GM23338 (cell line): Measurements from ENCODE around the gene XAB2. TPM values are rescaled to one million over a fixed set of nuclear protein-coding genes. Genes with fewer than 3 reads are reported as not detected.

ENCODE experiments used
- ATAC-seq: fragments of 200-7000 bp; cut with Tn5 transposase; 3 replicates; pipeline ENCODE4 v1.9.1; 2020
- DNase-seq: peaks from one replicate; pipeline ENCODE4 v3.0.0-alpha.2; 2015; ENCODE audit warnings: low spot score
- H2AFZ ChIP-seq: fragments of 200-600 bp; sonication (generic); 2 replicates; pipeline ENCODE4 v1.8.0; 2016; ENCODE audit warnings: antibody characterized with exemption, mild to moderate bottlenecking, moderate library complexity
- H3F3A ChIP-seq: fragments of 200-600 bp; sonication (generic); replicated peaks from 2 replicates; pipeline ENCODE4 v1.8.0; 2017; ENCODE audit warnings: antibody characterized with exemption, mixed run types, low read depth
- H3K27ac ChIP-seq: fragments of 200-600 bp; sonication (generic); 2 replicates; pipeline ENCODE4 v1.6.1; 2016; ENCODE audit warnings: low read depth
- H3K27me3 ChIP-seq: fragments of 200-600 bp; sonication (generic); 2 replicates; pipeline ENCODE4 v1.8.0; 2016; ENCODE audit warnings: mild to moderate bottlenecking, mixed run types, moderate library complexity; ENCODE audit not compliant: insufficient read depth
- H3K36me3 ChIP-seq: fragments of 200-600 bp; sonication (generic); 2 replicates; pipeline ENCODE4 v1.8.0; 2016; ENCODE audit warnings: mild to moderate bottlenecking; ENCODE audit not compliant: insufficient read depth
- H3K4me1 ChIP-seq: fragments of 200-600 bp; sonication (generic); 2 replicates; pipeline ENCODE4 v1.8.0; 2016; ENCODE audit warnings: mild to moderate bottlenecking, moderate library complexity; ENCODE audit not compliant: insufficient read depth
- H3K4me2 ChIP-seq: fragments of 200-600 bp; sonication (generic); 2 replicates; pipeline ENCODE4 v1.7.1; 2017; ENCODE audit warnings: mixed run types
- H3K4me3 ChIP-seq: fragments of 200-600 bp; sonication (generic); 2 replicates; pipeline ENCODE4 v1.6.1; 2016; ENCODE audit warnings: mixed run types
- H3K79me2 ChIP-seq: fragments of 200-600 bp; sonication (generic); replicated peaks from 2 replicates; pipeline ENCODE4 v1.8.0; 2017; ENCODE audit warnings: mild to moderate bottlenecking; ENCODE audit not compliant: insufficient read depth
- H3K9me2 ChIP-seq: fragments of 200-600 bp; sonication (generic); 2 replicates; pipeline ENCODE4 v1.8.0; 2017; ENCODE audit not compliant: insufficient read depth
- H4K20me1 ChIP-seq: fragments of 200-600 bp; sonication (generic); replicated peaks from 2 replicates; pipeline ENCODE4 v1.8.0; 2017; ENCODE audit warnings: mild to moderate bottlenecking; ENCODE audit not compliant: insufficient read depth
- H3K27ac Mint-ChIP-seq: 2 replicates; pipeline ENCODE4 v1.8.0; 2020; ENCODE audit warnings: inconsistent platforms, mild to moderate bottlenecking, moderate library complexity, mixed read lengths
- H3K27me3 Mint-ChIP-seq: 3 replicates; pipeline ENCODE4 v1.8.0; 2022; ENCODE audit warnings: low read depth, mild to moderate bottlenecking, moderate library complexity, mixed read lengths, inconsistent platforms; ENCODE audit not compliant: insufficient read depth, poor library complexity
- H3K36me3 Mint-ChIP-seq: 3 replicates; pipeline ENCODE4 v1.8.0; 2021; ENCODE audit warnings: low read depth, mild to moderate bottlenecking, inconsistent platforms, moderate library complexity, mixed read lengths
- H3K4me1 Mint-ChIP-seq: 3 replicates; pipeline ENCODE4 v1.8.0; 2020; ENCODE audit warnings: mild to moderate bottlenecking, inconsistent platforms, mixed read lengths
- H3K4me3 Mint-ChIP-seq: 3 replicates; pipeline ENCODE4 v1.8.0; 2021; ENCODE audit warnings: moderate library complexity, mild to moderate bottlenecking, inconsistent platforms, mixed read lengths
- H3K9me3 Mint-ChIP-seq: 3 replicates; pipeline ENCODE4 v1.8.0; 2020; ENCODE audit warnings: moderate library complexity, mild to moderate bottlenecking, inconsistent platforms, mixed read lengths
- CREB1 ChIP-seq: fragments of 250-450 bp; sonication (Bioruptor Pico); IDR thresholded peaks from 2 replicates; pipeline ENCODE4 v1.5.0; 2020; ENCODE audit warnings: low read depth, mild to moderate bottlenecking, moderate library complexity
- CTCF ChIP-seq, 2 experiments: fragments of 200-600 bp in 1 of 2; sonication (generic) in 1 of 2; conservative IDR thresholded peaks; 2 replicates each; pipeline versions ENCODE4 v1.5.1 to v1.6.1; 2016 to 2017; ENCODE audit warnings: antibody characterized with exemption in 2 of 2, low read depth in 2 of 2, mild to moderate bottlenecking in 2 of 2, moderate library complexity in 1 of 2
- EZH2 ChIP-seq: fragments of 200-600 bp; sonication (generic); IDR thresholded peaks from one replicate; pipeline ENCODE4 v1.8.0; 2017; ENCODE audit warnings: antibody characterized with exemption, mild to moderate bottlenecking, low read depth; ENCODE audit not compliant: unreplicated experiment
- EZH2phosphoT487 ChIP-seq: fragments of 200-600 bp; sonication (generic); IDR thresholded peaks from one replicate; pipeline ENCODE4 v1.8.1; 2018; ENCODE audit warnings: antibody characterized with exemption; ENCODE audit not compliant: unreplicated experiment
- JUNB ChIP-seq: IDR thresholded peaks from one replicate; pipeline ENCODE4 v1.6.1; 2016; ENCODE audit warnings: antibody characterized with exemption; ENCODE audit not compliant: unreplicated experiment
- NANOG ChIP-seq: IDR thresholded peaks from 2 replicates; pipeline ENCODE4 v1.6.1; 2016; ENCODE audit warnings: antibody characterized with exemption, borderline replicate concordance
- POLR2AphosphoS5 ChIP-seq: IDR thresholded peaks from 2 replicates; pipeline ENCODE4 v1.6.1; 2016; ENCODE audit warnings: antibody characterized with exemption, low read depth
- STAT1 ChIP-seq: IDR thresholded peaks from one replicate; pipeline ENCODE4 v1.6.1; 2016; ENCODE audit warnings: antibody characterized with exemption; ENCODE audit not compliant: unreplicated experiment
- ZNF114 ChIP-seq: fragments of 250-450 bp; sonication (Bioruptor Pico); IDR thresholded peaks from 2 replicates; pipeline ENCODE4 v1.5.0; 2020; ENCODE audit warnings: mild to moderate bottlenecking, moderate library complexity
- ZNF331 ChIP-seq: fragments of 250-450 bp; sonication (Bioruptor Pico); IDR thresholded peaks from 2 replicates; pipeline ENCODE4 v1.5.0; 2020; ENCODE audit warnings: low read depth, mild to moderate bottlenecking, moderate library complexity
- ZNF462 ChIP-seq: fragments of 250-450 bp; sonication (Bioruptor Pico); IDR thresholded peaks from 2 replicates; pipeline ENCODE4 v1.5.0; 2020; ENCODE audit warnings: mild to moderate bottlenecking, moderate library complexity
- polyA plus RNA-seq: library from polyadenylated mRNA; unstranded; fragments of >200 nt; fragmentation: Nextera tagmentation; extraction: Ambion mirVana; gene quantifications from 2 replicates; pipeline ENCODE4 v1.2.1, GENCODE V29; 2016
- total RNA-seq: library from RNA; depleted of rRNA; stranded (reverse); fragments of >200 nt; shearing (Covaris generic); gene quantifications from 2 replicates; pipeline ENCODE4 v1.2.3, GENCODE V29; 2014
- TF ChIP-seq, protein P1 (sequence below): IDR thresholded peaks from one replicate; pipeline ENCODE4 v1.6.1; 2018; ENCODE audit warnings: antibody characterized with exemption; ENCODE audit not compliant: unreplicated experiment
- TF ChIP-seq, protein P2 (sequence below): IDR thresholded peaks from 2 replicates; pipeline ENCODE4 v1.6.1; 2016; ENCODE audit warnings: antibody characterized with exemption

Gene XAB2
- total and polyA plus RNA-seq, 2 experiments from 2014 or later, result 18.4 to 69.0 TPM

- peaks cover 15% of the 10 kb centered on the region for H4K20me1 ChIP-seq
- peaks cover 6% of the 10 kb centered on the region for H3K4me1 ChIP-seq
- H3K27me3 Mint-ChIP-seq, result peaks cover 19% of the 10 kb centered on the region
- H3K9me3 Mint-ChIP-seq, result peaks cover 3% of the 10 kb centered on the region; the same call in 2 of the 3 replicates
- no peak overlapping the region for H3K27ac Mint-ChIP-seq
- H3K79me2 ChIP-seq, result peaks cover 18% of the 10 kb centered on the region
- DNase-seq (no peak), ATAC-seq (no peak)
- H3K36me3 ChIP-seq, result no peaks in the 10 kb centered on the region
- H2AFZ ChIP-seq, result no peak overlapping the region
- H3K4me2 ChIP-seq, result no peak overlapping the region
- no peaks in the 10 kb centered on the region for H3F3A ChIP-seq
- TF ChIP-seq CREB1 (CRISPR knock-in tag) (no peak), STAT1 (no peak), JUNB (no peak), ZNF331 (CRISPR knock-in tag) (no peak), EZH2phosphoT487 (no peak), POLR2AphosphoS5 (no peak), NANOG (no peak), CTCF (conservative IDR thresholded peaks at IDR 0.05; ENCODE audit: low read depth in 2 of 2) (no peak), ZNF462 (CRISPR knock-in tag) (no peak), EZH2 (no peak), ZNF114 (CRISPR knock-in tag) (no peak)
- TF ChIP-seq, protein P1, sequence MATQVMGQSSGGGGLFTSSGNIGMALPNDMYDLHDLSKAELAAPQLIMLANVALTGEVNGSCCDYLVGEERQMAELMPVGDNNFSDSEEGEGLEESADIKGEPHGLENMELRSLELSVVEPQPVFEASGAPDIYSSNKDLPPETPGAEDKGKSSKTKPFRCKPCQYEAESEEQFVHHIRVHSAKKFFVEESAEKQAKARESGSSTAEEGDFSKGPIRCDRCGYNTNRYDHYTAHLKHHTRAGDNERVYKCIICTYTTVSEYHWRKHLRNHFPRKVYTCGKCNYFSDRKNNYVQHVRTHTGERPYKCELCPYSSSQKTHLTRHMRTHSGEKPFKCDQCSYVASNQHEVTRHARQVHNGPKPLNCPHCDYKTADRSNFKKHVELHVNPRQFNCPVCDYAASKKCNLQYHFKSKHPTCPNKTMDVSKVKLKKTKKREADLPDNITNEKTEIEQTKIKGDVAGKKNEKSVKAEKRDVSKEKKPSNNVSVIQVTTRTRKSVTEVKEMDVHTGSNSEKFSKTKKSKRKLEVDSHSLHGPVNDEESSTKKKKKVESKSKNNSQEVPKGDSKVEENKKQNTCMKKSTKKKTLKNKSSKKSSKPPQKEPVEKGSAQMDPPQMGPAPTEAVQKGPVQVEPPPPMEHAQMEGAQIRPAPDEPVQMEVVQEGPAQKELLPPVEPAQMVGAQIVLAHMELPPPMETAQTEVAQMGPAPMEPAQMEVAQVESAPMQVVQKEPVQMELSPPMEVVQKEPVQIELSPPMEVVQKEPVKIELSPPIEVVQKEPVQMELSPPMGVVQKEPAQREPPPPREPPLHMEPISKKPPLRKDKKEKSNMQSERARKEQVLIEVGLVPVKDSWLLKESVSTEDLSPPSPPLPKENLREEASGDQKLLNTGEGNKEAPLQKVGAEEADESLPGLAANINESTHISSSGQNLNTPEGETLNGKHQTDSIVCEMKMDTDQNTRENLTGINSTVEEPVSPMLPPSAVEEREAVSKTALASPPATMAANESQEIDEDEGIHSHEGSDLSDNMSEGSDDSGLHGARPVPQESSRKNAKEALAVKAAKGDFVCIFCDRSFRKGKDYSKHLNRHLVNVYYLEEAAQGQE, result no peak
- TF ChIP-seq, protein P2, sequence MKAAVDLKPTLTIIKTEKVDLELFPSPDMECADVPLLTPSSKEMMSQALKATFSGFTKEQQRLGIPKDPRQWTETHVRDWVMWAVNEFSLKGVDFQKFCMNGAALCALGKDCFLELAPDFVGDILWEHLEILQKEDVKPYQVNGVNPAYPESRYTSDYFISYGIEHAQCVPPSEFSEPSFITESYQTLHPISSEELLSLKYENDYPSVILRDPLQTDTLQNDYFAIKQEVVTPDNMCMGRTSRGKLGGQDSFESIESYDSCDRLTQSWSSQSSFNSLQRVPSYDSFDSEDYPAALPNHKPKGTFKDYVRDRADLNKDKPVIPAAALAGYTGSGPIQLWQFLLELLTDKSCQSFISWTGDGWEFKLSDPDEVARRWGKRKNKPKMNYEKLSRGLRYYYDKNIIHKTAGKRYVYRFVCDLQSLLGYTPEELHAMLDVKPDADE, result no peak
- H3K4me3 Mint-ChIP-seq, result no peak overlapping the region
- peaks cover 14% of the 10 kb centered on the region for H3K36me3 Mint-ChIP-seq
- peaks cover 18% of the 10 kb centered on the region for H3K4me1 Mint-ChIP-seq
- no peak overlapping the region for H3K4me3 ChIP-seq
- H3K27me3 ChIP-seq, result no peaks in the 10 kb centered on the region
- no peaks in the 10 kb centered on the region for H3K9me2 ChIP-seq
- H3K27ac ChIP-seq, result no peak overlapping the region
These were observed 25.4 kb downstream of the XAB2 start for GRCh38 chr19:7603919-7604318.
